ENCODE results near the gene MARS1. TPM values are rescaled to one million over a fixed set of nuclear protein-coding genes. Genes with fewer than 3 reads are reported as not detected.
"Not testable (repeated sequence)": the region's sequence is repeated elsewhere in the genome, so short reads cannot be mapped to it uniquely, and the experiment has no call there.

MARS1 gene
- polyA plus RNA-seq, 1 donor, result 83.8 TPM

DNA sequence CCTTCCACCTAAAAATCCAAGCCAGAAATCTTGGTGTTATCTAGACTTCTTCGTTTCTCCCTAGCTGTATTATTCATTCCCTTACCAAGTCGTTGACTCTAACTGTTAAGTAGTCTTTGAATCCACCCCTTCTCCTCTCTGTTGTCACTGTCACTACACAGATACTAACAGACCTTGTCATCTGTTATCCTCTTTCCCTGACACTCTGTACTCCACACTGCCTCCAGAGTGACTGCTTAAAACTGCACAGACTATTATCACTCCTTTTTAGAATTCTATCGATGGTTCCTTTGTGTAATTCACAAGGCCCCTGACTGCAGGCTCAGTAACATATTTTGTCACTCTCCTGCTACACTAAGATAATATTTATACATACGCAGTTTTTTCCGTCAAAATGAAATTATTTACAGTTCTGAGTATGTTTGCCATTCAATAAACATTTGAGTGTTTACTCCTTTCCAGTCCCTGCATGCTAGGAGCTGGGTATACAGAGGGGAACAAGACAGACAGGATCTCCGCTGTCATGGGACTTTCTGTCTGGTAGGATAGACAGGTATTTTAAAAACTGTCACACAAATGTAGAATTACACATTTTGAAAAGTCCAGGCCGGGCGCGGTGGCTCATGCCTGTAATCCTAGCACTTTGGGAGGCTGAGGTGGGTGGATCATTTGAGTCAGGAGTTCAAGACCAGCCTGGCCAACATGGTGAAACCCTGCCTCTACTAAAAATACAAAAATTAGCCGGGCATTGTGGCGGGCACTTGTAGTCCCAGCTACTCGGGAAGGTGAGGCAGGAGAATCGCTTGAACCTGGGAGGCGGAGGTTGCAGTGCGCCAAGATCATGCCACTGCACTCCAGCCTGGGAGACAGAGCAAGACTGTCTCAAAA, 3.8 kb downstream of the MARS1 start:
- DNase-seq (ENCODE audit: low read depth), result no peak

- DNase-seq (ENCODE audit: low read depth), result not testable (repeated sequence)
Measured at GRCh38 chr12:57495051-57495701, 7.3 kb downstream of the MARS1 start.

GRCh38 chr12:57496822-57497221, 9.0 kb downstream of the MARS1 start:
- no peak for DNase-seq (ENCODE audit: low read depth)

DNA sequence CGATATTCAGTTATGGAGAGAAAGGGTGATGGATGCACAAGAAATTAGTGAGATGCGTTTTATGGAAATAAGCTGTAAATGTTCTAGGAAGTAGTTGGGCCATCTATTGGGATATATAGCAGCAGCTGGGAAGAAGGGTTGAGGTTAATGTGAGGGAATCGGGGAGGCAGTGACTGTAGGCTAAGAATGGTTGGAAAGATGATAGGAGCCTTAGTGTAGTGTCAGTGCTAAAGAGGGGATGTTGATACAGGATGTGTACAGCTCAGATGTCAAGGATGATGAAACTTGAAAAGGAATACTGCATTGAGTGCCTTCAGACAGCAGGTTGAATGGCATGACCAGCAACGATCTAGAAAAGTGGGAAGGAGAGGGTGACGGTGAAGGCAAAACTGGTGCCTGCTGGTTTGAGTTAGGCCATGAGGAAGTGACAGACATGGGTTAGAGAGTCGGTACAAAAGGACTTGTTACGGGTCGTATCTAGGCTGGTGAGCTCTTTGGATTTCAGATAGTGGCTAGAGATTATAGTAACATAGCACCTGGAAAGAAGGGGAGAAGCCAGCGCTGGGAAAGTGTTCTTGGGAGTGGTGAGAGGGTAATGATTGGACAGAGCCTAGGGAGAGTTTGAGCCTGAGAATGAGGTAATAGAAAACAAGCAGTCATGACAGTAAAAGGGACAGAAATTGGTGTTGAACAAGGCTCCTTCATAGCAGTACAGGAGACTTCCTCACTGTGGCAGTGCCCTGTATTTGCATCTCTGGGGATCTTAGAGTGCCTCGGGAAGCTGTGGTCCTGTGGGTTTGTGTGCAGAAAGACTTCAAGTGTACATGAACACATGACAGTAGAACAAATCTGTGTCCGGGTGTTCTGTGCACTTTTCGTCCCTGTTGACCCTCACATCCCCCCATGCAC, 9.6 kb downstream of the MARS1 start:
- no peak for DNase-seq (ENCODE audit: low read depth)

DNA sequence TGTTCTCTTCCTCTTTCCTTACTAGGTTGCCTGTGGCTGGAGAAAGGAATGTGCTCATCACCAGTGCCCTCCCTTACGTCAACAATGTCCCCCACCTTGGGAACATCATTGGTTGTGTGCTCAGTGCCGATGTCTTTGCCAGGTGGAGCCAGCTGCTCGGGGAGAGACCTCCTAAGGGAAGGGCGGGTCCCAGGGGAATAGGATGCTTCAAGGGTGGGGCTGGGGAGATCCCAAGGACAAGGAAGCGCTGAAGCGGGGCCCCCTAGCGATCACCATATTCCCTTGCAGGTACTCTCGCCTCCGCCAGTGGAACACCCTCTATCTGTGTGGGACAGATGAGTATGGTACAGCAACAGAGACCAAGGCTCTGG, 10.2 kb downstream of the MARS1 start:
- no peak for DNase-seq (ENCODE audit: low read depth)

- DNase-seq (ENCODE audit: low read depth), result no peak
Measured at GRCh38 chr12:57498571-57498970, 10.7 kb downstream of the MARS1 start.

DNA sequence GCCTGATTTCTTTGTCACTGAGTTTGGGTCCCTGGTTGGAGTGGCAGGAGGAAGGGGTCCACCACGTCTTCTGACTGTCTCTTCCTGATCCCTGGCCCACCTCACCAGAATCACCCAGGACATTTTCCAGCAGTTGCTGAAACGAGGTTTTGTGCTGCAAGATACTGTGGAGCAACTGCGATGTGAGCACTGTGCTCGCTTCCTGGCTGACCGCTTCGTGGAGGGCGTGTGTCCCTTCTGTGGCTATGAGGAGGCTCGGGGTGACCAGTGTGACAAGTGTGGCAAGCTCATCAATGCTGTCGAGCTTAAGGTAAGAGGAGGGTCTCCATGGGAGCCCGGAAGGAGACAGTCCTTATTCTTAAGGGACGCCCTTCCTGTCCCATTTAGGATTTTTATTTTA, 12.3 kb downstream of the MARS1 start:
- DNase-seq (ENCODE audit: low read depth), result no peak

GRCh38 chr12:57502311-57502969, 14.6 kb downstream of the MARS1 start:
- not testable (repeated sequence) for DNase-seq (ENCODE audit: low read depth)

GRCh38 chr12:57506541-57506940, 18.7 kb downstream of the MARS1 start:
- not testable (repeated sequence) for DNase-seq (ENCODE audit: low read depth)

DNA sequence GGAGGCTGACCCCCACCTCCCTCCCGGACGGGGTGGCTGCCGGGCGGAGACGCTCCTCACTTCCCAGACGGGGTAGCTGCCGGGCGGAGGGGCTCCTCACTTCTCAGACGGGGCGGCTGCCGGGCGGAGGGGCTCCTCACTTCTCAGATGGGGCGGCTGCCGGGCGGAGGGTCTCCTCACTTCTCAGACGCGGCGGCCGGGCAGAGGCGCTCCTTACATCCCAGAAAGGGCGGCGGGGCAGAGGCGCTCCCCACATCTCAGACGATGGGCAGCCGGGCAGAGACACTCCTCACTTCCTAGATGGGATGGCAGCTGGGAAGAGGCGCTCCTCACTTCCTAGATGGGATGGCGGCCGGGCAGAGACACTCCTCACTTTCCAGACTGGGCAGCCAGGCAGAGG, 19.9 kb downstream of the MARS1 start:
- not testable (repeated sequence) for DNase-seq (ENCODE audit: low read depth)

DNA sequence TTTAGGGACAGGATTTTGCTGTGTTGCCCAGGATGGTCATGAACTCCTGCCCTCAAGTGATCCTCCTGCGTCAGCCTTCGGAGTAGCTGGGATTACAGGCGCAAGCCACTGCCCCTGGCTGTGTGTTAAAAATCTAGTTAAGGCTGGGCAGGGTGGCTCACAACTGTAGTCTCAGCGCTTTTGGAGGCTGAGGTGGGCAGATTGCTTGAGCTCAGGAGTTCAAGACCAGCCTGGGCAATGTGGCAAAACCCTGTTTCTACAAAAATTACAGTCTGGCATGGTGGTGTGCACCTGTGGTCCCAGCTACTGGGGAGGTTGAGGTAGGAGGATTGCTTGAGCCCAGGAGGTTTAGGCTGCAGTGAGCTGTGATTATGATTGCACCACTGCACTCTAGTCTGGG, 23.3 kb downstream of the MARS1 start:
- no peak for DNase-seq (ENCODE audit: low read depth)

GRCh38 chr12:57511588-57512325, 23.9 kb downstream of the MARS1 start:
- no peak for DNase-seq (ENCODE audit: low read depth)

DNA sequence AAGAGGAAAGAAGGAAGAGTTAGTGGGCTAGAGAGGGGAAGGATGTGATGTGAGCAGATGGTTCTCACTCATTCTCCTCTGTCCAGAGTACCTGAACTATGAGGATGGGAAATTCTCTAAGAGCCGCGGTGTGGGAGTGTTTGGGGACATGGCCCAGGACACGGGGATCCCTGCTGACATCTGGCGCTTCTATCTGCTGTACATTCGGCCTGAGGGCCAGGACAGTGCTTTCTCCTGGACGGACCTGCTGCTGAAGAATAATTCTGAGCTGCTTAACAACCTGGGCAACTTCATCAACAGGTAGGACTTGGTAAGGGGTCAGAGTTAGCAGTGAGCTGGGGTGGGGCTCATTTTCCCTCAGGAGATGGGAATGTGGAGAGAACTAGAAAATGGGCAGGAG, 24.8 kb downstream of the MARS1 start:
- DNase-seq (ENCODE audit: low read depth), result no peak

GRCh38 chr12:57513266-57513665, 25.4 kb downstream of the MARS1 start:
- DNase-seq (ENCODE audit: low read depth), result no peak

DNA sequence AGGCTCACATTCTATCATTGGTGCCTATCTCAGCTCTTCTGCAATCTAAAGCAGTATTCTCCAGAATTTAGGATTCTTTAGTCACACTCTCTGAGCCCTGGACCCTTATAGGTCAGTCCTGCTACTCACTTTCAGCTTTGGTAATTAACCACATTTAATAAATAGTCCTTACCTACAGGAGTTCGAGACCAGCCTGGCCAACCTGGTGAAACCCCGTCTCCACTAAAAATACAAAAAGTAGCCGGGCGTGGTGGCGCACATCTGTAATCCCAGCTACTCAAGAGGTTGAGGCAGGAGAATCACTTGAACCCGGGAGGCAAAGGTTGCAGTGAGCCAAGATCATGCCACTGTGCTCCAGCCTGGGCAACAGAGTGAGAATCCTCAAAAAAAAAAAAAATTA, 25.8 kb downstream of the MARS1 start:
- not testable (repeated sequence) for DNase-seq (ENCODE audit: low read depth)

- not testable (repeated sequence) for DNase-seq (ENCODE audit: low read depth)
Measured at GRCh38 chr12:57514246-57514645, 26.4 kb downstream of the MARS1 start.

GRCh38 chr12:57514720-57515407, 27.0 kb downstream of the MARS1 start:
- no peak for DNase-seq (ENCODE audit: low read depth)

GRCh38 chr12:57515408-57515933, 27.6 kb downstream of the MARS1 start:
- no peak for DNase-seq (ENCODE audit: low read depth)

DNA sequence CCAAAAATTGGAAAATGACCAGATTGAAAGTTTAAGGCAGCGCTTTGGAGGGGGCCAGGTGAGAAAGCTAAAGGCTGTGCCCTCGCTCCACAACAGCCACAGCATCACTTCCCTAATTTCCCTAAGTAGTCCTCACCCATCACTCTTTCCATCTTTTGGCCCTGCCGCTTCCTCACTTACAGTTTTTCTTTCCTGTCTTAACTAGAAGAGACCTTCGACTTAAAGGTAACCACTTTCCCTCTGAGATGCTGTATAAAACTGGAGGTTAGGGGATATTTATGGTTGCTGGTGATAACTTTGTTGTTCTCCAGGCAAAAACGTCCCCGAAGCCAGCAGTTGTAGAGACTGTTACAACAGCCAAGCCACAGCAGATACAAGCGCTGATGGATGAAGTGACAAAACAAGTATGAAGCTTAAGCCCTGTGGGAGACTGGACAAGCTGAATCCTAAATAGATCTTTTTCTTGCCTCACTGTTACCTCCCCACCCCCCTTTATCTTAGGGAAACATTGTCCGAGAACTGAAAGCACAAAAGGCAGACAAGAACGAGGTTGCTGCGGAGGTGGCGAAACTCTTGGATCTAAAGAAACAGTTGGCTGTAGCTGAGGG, 28.2 kb downstream of the MARS1 start:
- DNase-seq (ENCODE audit: low read depth), result no peak
